Right cardiac atrium (tissue), 5 donors: ENCODE results near the gene LOC128125822.

Experiments
- ATAC-seq, 2 donors: fragments of 200-7000 bp; cut with Tn5 transposase; one replicate each; pipeline versions ENCODE4 v1.8.0 to v1.9.1; 2020; ENCODE audit warnings: moderate library complexity in 2 of 2, mild to moderate bottlenecking in 1 of 2
- DNase-seq, 3 donors: peaks; one replicate each; pipeline ENCODE4 v3.0.0-alpha.2; 2020
- H3K27ac ChIP-seq: one replicate; pipeline ENCODE4 v1.5.1; 2013; ENCODE audit warnings: mild to moderate bottlenecking, low read length, control low read depth, moderate library complexity
- H3K27me3 ChIP-seq: one replicate; pipeline ENCODE4 v1.6.1; 2013; ENCODE audit not compliant: control insufficient read depth, insufficient read depth
- H3K4me1 ChIP-seq: one replicate; pipeline ENCODE4 v1.6.1; 2013; ENCODE audit warnings: low read length; ENCODE audit not compliant: control insufficient read depth, insufficient read depth
- H3K4me3 ChIP-seq: one replicate; pipeline ENCODE4 v1.5.1; 2013; ENCODE audit warnings: low read length, control low read depth
- H3K9me3 ChIP-seq: one replicate; pipeline ENCODE4 v1.6.1; 2013; ENCODE audit warnings: low read length; ENCODE audit not compliant: control insufficient read depth
- WGBS: extraction: QIAGEN DNeasy Blood & Tissue Kit; methylation state at CpG from one replicate; pipeline ENCODE4 v1.1.7; 2013; 5-methylcytosine and 5-hydroxymethylcytosine counted together
- intact Hi-C, 4 donors: fragments of 100-400 bp; cut with DNase I; formaldehyde crosslinking; loops; one replicate each; pipeline versions ENCODE4 v1.11.0 to v1.14.0; 2022 to 2023
- donor health status: healthy with polysubstance abuse.
- donor health status: DM: no; HTN: yes; CAD: no.
- donor health status: DM: no; HTN: no; CAD: no.
- donor health status: DM: no; HTN: yes; CAD: no; lungs with severe emphysema.
- donor health status: DM: yes; HTN: yes; CAD: no.

LOC128125822 gene

DNA sequence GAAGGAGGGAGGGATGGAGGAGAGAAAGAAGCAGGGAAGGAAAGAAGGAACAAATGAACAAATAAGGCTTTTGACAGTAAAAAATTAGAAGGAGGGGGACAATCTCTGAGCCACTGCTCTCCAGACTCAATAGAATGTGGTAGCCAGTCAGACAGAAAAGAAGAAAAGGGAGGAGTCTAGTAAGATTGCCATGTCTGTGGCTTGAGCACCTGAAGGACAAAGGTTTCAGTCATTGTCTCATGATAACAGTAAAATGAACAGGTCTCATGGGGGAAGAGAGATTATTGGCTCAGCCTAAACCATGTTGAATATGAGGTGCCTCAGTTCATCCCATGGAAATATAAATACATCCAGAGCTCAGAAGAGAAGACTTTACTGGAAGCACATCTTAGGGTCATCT is 14.0 kb upstream of the LOC128125822 start:
- Histone ChIP-seq H3K4me3 (no peak overlapping the region), H3K27ac (no peak overlapping the region), H3K9me3 (no peaks in the 10 kb centered on the region), H3K4me1 (no peaks in the 10 kb centered on the region), H3K27me3 (no peaks in the 10 kb centered on the region)
- ATAC-seq (no peak), DNase-seq (no peak)
- intact Hi-C loops = no loop called here

GRCh38 chr6:63560801-63561287 is 11.4 kb upstream of the LOC128125822 start:
- DNase-seq (no peak), ATAC-seq (no peak)
- 66% methylated on average over 1 of the region's 1 CpG for WGBS
- H3K27ac ChIP-seq = no peak overlapping the region
- intact Hi-C loops = no loop called here
- no peaks in the 10 kb centered on the region for H3K27me3 ChIP-seq
- no peak overlapping the region for H3K4me3 ChIP-seq
- H3K9me3 ChIP-seq = no peaks in the 10 kb centered on the region
- H3K4me1 ChIP-seq = no peaks in the 10 kb centered on the region

GRCh38 chr6:63561288-63561687 is 11.0 kb upstream of the LOC128125822 start:
- ATAC-seq = no peak
- 59% methylated on average over 2 of the region's 2 CpGs for WGBS

DNA sequence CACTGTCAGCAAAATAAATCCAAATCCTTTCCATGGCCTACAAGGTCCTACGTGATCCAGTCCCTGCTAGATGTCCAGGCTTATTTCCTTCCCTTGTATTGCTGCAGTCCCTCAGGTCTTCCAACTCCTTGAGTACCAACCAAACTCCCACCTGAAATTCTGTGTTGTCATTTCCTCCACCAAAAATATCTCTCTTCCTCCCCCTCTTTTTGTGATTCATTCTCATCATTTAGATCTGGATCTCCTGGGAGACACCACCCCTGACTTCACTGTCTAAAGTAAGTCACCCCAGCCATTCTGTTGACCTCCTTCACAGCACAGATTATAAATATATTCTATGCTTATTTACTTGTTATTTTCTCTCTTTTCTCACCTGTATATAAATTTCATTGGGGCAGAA is 9.0 kb upstream of the LOC128125822 start:
- Histone ChIP-seq H3K27me3 (no peaks in the 10 kb centered on the region), H3K27ac (no peak overlapping the region), H3K4me1 (no peaks in the 10 kb centered on the region), H3K4me3 (no peak overlapping the region), H3K9me3 (no peaks in the 10 kb centered on the region)
- 76% methylated on average over 1 of the region's 1 CpG for WGBS
- intact Hi-C loops = no loop called here
- DNase-seq (no peak), ATAC-seq (no peak)

More at GRCh38 chr6:63561288-63561687, 11.0 kb upstream of the LOC128125822 start:
- no peak overlapping the region for H3K27ac ChIP-seq
- DNase-seq = no peak
- H3K27me3 ChIP-seq = no peaks in the 10 kb centered on the region
- intact Hi-C loops = no loop called here
- no peaks in the 10 kb centered on the region for H3K4me1 ChIP-seq
- H3K4me3 ChIP-seq = no peak overlapping the region
- no peaks in the 10 kb centered on the region for H3K9me3 ChIP-seq

- intact Hi-C loops = no loop called here
- H3K27ac ChIP-seq = no peak overlapping the region
- 87% methylated on average over 4 of the region's 4 CpGs for WGBS
These were observed 7.1 kb upstream of the LOC128125822 start for GRCh38 chr6:63565058-63565726.

DNA sequence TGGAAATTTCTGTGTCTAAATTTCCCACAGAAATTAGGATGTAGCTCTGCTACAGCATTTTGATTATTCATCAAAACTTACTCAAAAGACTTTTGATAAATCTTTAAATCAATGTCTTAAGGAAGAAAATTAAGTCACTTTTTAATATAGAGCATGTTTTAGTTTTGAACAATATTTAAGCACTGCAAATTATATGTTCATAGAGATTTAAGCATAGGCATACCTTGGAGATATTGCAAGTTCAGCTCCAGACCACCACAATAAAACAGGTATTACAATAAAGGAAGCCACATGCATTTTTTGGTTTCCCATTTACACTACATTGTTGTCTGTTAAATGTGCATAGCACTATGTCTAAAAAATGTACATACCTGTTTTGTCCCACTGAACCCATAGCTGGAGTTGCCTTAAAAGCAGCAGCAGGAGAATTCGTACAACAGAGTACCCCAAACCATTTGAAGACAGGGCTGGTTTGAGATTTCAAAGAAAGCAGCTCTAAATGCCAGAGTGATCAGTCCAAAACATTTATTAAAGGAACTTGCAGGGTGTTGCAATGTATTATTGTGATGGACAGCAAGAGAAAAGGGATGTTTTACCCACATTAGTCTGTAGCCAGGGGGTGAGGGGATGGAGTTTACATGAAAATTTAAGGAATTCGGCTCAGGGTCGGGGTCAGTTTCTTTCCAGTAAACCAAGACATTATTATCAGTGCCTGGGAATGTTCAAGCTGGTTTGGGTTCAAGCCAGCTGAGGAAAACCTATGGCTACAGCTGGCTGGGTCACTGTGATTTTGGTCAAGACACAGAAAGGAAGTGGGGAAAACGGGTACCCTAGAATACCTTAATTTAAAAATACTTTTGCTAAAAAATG is 6.3 kb upstream of the LOC128125822 start:
- no peak for ATAC-seq
- no peak for DNase-seq
- H3K9me3 ChIP-seq = no peaks in the 10 kb centered on the region
- no peaks in the 10 kb centered on the region for H3K27me3 ChIP-seq
- no peaks in the 10 kb centered on the region for H3K4me1 ChIP-seq
- WGBS = 50% methylated on average over 4 of the region's 4 CpGs
- intact Hi-C loops = no loop called here
- no peak overlapping the region for H3K4me3 ChIP-seq
- H3K27ac ChIP-seq = no peak overlapping the region

More at GRCh38 chr6:63565058-63565726, 7.1 kb upstream of the LOC128125822 start:
- no peak overlapping the region for H3K4me3 ChIP-seq
- no peaks in the 10 kb centered on the region for H3K9me3 ChIP-seq
- ATAC-seq (no peak), DNase-seq (no peak)
- no peaks in the 10 kb centered on the region for H3K4me1 ChIP-seq
- H3K27me3 ChIP-seq = no peaks in the 10 kb centered on the region

DNA sequence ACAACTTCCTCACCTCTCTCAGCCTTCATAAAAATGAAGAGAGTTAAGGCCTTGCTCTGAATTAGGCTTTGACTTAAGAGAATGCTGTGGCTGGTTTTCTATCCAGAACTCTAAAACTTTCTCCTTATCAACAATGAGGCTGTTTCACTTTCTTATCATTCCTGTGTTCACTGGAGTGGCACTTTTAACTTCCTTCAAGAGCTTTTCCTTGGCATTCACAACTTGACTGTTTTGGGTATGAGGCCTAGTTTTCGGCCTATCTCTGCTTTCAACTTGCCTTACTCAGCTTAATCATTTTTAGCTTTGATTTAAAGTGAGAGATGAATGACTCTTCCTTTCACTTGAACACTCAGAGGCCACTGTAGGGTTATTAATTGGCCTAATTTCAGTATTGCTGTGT is 4.3 kb upstream of the LOC128125822 start:
- H3K27ac ChIP-seq = no peak overlapping the region
- H3K9me3 ChIP-seq = no peaks in the 10 kb centered on the region
- no peaks in the 10 kb centered on the region for H3K27me3 ChIP-seq
- no peaks in the 10 kb centered on the region for H3K4me1 ChIP-seq
- no peak for DNase-seq
- ATAC-seq = no peak
- 94% methylated on average over 1 of the region's 1 CpG for WGBS
- intact Hi-C loops = no loop called here
- H3K4me3 ChIP-seq = no peak overlapping the region

GRCh38 chr6:63571361-63572043 is 778 bp upstream of the LOC128125822 start:
- Histone ChIP-seq H3K9me3 (no peaks in the 10 kb centered on the region), H3K27me3 (no peaks in the 10 kb centered on the region), H3K27ac (peak overlapping the region; percentile 19), H3K4me3 (peak overlapping the region; percentile 47), H3K4me1 (no peaks in the 10 kb centered on the region)
- DNase-seq = peak; percentile 40 to 59 (median 55)
- peak; percentile 0 to 19 for ATAC-seq
- intact Hi-C loops = loop anchor here in 1 of 4 donors (10.0 kb wide), 1 partner anchor 63 kb away; the partner anchor contains the start of gene PHF3
- 15% methylated on average over 20 of the region's 20 CpGs for WGBS

- H3K9me3 ChIP-seq = no peaks in the 10 kb centered on the region
- no peaks in the 10 kb centered on the region for H3K27me3 ChIP-seq
- no peaks in the 10 kb centered on the region for H3K4me1 ChIP-seq
- peak overlapping the region; percentile 89 for H3K4me3 ChIP-seq
- intact Hi-C loops = loop anchor here in 1 of 4 donors (10.0 kb wide), 1 partner anchor 62 kb away; the partner anchor contains the start of gene PHF3
- ATAC-seq = peak; percentile 10 to 24
- DNase-seq = no peak
- H3K27ac ChIP-seq = peak overlapping the region; percentile 99
- under 1% methylated on average over 42 of the region's 42 CpGs for WGBS
These were observed 431 bp downstream of the LOC128125822 start for GRCh38 chr6:63572747-63573075.

DNA sequence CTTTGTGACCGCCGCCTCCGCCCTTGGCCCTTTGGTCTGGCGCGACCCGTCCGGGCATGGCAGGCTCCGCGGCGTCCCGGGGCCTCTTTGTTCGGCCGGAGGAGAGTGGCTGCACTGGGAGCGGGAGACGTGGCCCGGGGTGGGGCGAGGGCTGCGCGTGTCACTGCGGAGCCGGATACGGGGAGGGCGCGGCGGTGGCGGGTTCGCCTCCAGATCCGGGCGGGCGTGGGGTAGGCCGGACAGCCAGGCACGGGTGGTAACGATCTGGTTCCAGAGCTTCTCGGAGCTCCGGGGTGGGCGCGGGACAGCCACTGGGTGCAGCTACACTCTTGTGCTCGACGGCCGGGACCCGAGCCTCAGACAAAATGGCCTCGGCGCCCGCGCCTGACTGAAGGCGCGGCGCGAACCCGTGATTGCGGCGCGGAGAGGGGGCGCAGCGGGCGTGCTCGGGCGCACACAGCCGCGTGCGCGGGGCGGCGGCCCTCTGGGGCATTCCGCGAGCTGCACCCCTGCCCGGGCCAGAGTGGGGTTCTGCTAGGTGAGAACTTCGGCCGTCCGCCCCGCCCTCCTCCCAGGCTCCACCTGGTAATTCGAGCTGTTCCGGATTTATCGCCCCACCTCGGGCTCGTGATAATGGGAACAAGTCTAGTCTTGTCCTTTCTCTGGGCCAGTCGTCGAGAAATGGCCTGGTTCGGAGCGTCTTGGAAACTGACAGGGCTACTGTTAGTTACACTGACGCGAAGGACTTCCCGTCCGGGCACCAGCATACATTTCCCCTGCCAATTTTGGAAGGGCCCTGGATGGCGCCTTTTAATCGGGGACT is 1.0 kb downstream of the LOC128125822 start:
- ATAC-seq (peak; percentile 69 to 81), DNase-seq (peak; percentile 79 to 89 (median 89))
- Histone ChIP-seq H3K4me3 (peak overlapping the region; percentile 89), H3K27me3 (no peaks in the 10 kb centered on the region), H3K9me3 (no peaks in the 10 kb centered on the region), H3K27ac (peak overlapping the region; percentile 99), H3K4me1 (no peaks in the 10 kb centered on the region)
- under 1% methylated on average over 86 of the region's 86 CpGs for WGBS
- intact Hi-C loops = loop anchor here in 1 of 4 donors (10.0 kb wide), 1 partner anchor 62 kb away; the partner anchor contains the start of gene PHF3
